Kidney tubule cell (primary cell): ENCODE results near the gene STXBP1.

ENCODE experiments used
- DNase-seq: peaks from one replicate; pipeline ENCODE4 v3.0.0-alpha.2; 2018; ENCODE audit warnings: low spot score

Gene STXBP1

GRCh38 chr9:127714951-127715469 is 102.9 kb downstream of the STXBP1 start:
- peak; percentile 15 for DNase-seq

GRCh38 chr9:127715470-127716337 is 103.6 kb downstream of the STXBP1 start, which contains the start of the genes PTRH1 and TTC16:
Gene PTRH1, minus strand, starts transcription at chr9:127715663. Its CDS starts 24 bp downstream, at chr9:127715639.
Gene TTC16, plus strand, starts transcription at chr9:127716079. Its CDS starts 67 bp downstream, at chr9:127716146.
- peak; percentile 95 for DNase-seq

GRCh38 chr9:127716412-127716811 is 104.3 kb downstream of the STXBP1 start:
- DNase-seq: no peak

- DNase-seq: no peak
Observed at GRCh38 chr9:127717766-127718165, 105.7 kb downstream of the STXBP1 start.

- DNase-seq: no peak
Observed at GRCh38 chr9:127720031-127720864, 108.2 kb downstream of the STXBP1 start.

GRCh38 chr9:127720865-127721227 is 108.8 kb downstream of the STXBP1 start:
- DNase-seq: no peak

- peak; percentile 44 for DNase-seq
Observed at GRCh38 chr9:127721391-127721821, 109.3 kb downstream of the STXBP1 start.

GRCh38 chr9:127722055-127722745 is 110.1 kb downstream of the STXBP1 start:
- DNase-seq: no peak

GRCh38 chr9:127723013-127723412 is 110.9 kb downstream of the STXBP1 start:
- no peak for DNase-seq

- DNase-seq: peak; percentile 34
Observed at GRCh38 chr9:127723444-127723843, 111.4 kb downstream of the STXBP1 start.

- DNase-seq: no peak
Observed at GRCh38 chr9:127724012-127724411, 111.9 kb downstream of the STXBP1 start.

- DNase-seq: no peak
Observed at GRCh38 chr9:127726871-127727270, 114.8 kb downstream of the STXBP1 start.

GRCh38 chr9:127728808-127729207 is 116.7 kb downstream of the STXBP1 start:
- DNase-seq: no peak

- DNase-seq: no peak
Observed at GRCh38 chr9:127729522-127730256, 117.6 kb downstream of the STXBP1 start.

- no peak for DNase-seq
Observed at GRCh38 chr9:127730262-127730661, 118.2 kb downstream of the STXBP1 start.

- DNase-seq: no peak
Observed at GRCh38 chr9:127730799-127731410, 118.8 kb downstream of the STXBP1 start.

- no peak for DNase-seq
Observed at GRCh38 chr9:127731938-127732337, 119.9 kb downstream of the STXBP1 start.

GRCh38 chr9:127732444-127732843 is 120.4 kb downstream of the STXBP1 start:
- no peak for DNase-seq

GRCh38 chr9:127733614-127734013 is 121.5 kb downstream of the STXBP1 start:
- no peak for DNase-seq

GRCh38 chr9:127734247-127734746 is 122.2 kb downstream of the STXBP1 start:
- no peak for DNase-seq
